HG03196 (cell line): Measurements from ENCODE around the gene KCTD4.
"Not testable (repeated sequence)": the region's sequence is repeated elsewhere in the genome, so short reads cannot be mapped to it uniquely, and the experiment has no call there.

Source experiments
- ATAC-seq: cut with Tn5 transposase; IDR thresholded peaks from one replicate; pipeline ENCODE4 v1.9.1; 2021; ENCODE audit not compliant: unreplicated experiment

Gene KCTD4

GRCh38 chr13:45216193-45216592 is 15.3 kb upstream of the KCTD4 start:
- no peak for ATAC-seq

- no peak for ATAC-seq
Measured at GRCh38 chr13:45215392-45216077, 14.7 kb upstream of the KCTD4 start.

- no peak for ATAC-seq
Measured at GRCh38 chr13:45209229-45209628, 8.4 kb upstream of the KCTD4 start.

GRCh38 chr13:45208132-45208531 is 7.3 kb upstream of the KCTD4 start:
- no peak for ATAC-seq

GRCh38 chr13:45207319-45207718 is 6.5 kb upstream of the KCTD4 start:
- no peak for ATAC-seq

- ATAC-seq, result peak; percentile 73
Measured at GRCh38 chr13:45206340-45206739, 5.5 kb upstream of the KCTD4 start.

GRCh38 chr13:45205124-45205523 is 4.3 kb upstream of the KCTD4 start:
- no peak for ATAC-seq

- ATAC-seq, result no peak
Measured at GRCh38 chr13:45199711-45200110, 1.1 kb downstream of the KCTD4 start.

GRCh38 chr13:45198924-45199323 is 1.9 kb downstream of the KCTD4 start:
- no peak for ATAC-seq

- ATAC-seq, result no peak
Measured at GRCh38 chr13:45198041-45198440, 2.8 kb downstream of the KCTD4 start.

- ATAC-seq, result peak; percentile 49
Measured at GRCh38 chr13:45196622-45197021, 4.2 kb downstream of the KCTD4 start.

GRCh38 chr13:45196096-45196495 is 4.7 kb downstream of the KCTD4 start:
- no peak for ATAC-seq

GRCh38 chr13:45195421-45195820 is 5.4 kb downstream of the KCTD4 start:
- no peak for ATAC-seq

- ATAC-seq, result no peak
Measured at GRCh38 chr13:45194081-45194939, 6.5 kb downstream of the KCTD4 start.

- ATAC-seq, result no peak
Measured at GRCh38 chr13:45191874-45192273, 9.0 kb downstream of the KCTD4 start.

GRCh38 chr13:45189511-45189910 is 11.3 kb downstream of the KCTD4 start:
- ATAC-seq, result not testable (repeated sequence)

- not testable (repeated sequence) for ATAC-seq
Measured at GRCh38 chr13:45189077-45189476, 11.8 kb downstream of the KCTD4 start.

- no peak for ATAC-seq
Measured at GRCh38 chr13:45185286-45185685, 15.6 kb downstream of the KCTD4 start.

GRCh38 chr13:45184693-45185092 is 16.2 kb downstream of the KCTD4 start:
- ATAC-seq, result no peak

- no peak for ATAC-seq
Measured at GRCh38 chr13:45180713-45181601, 19.9 kb downstream of the KCTD4 start.

GRCh38 chr13:45180303-45180702 is 20.5 kb downstream of the KCTD4 start:
- no peak for ATAC-seq
